SH-SY5Y (cell line): Measurements from ENCODE around the gene SLC25A6.

Experiments used
- GATA2 ChIP-seq: IDR thresholded peaks from 2 replicates; pipeline ENCODE4 v1.6.1; 2011; ENCODE audit warnings: mild to moderate bottlenecking, low read depth, low read length
- GATA3 ChIP-seq: IDR thresholded peaks from 2 replicates; pipeline ENCODE4 v1.6.1; 2011; ENCODE audit warnings: low read depth, mild to moderate bottlenecking, low read length, moderate library complexity

SLC25A6 gene

GRCh38 chrX:1398431-1399340 is 6.8 kb upstream of the SLC25A6 start:
- TF ChIP-seq GATA2: no peak

GRCh38 chrX:1397441-1398270 is 5.7 kb upstream of the SLC25A6 start:
- TF ChIP-seq GATA2: no peak
- TF ChIP-seq GATA3: no peak

GRCh38 chrX:1397001-1397400 is 5.1 kb upstream of the SLC25A6 start:
- no peak for TF ChIP-seq GATA3
- no peak for TF ChIP-seq GATA2

GRCh38 chrX:1395646-1396216 is 3.8 kb upstream of the SLC25A6 start:
- TF ChIP-seq GATA2 (no peak), GATA3 (no peak)

- TF ChIP-seq GATA3 (no peak), GATA2 (no peak)
Measured at GRCh38 chrX:1394731-1395501, 3.0 kb upstream of the SLC25A6 start.

- TF ChIP-seq GATA3: no peak
- TF ChIP-seq GATA2: no peak
Measured at GRCh38 chrX:1393871-1394615, 2.1 kb upstream of the SLC25A6 start.

GRCh38 chrX:1392376-1393068 is 609 bp upstream of the SLC25A6 start:
- no peak for TF ChIP-seq GATA2
- no peak for TF ChIP-seq GATA3

- TF ChIP-seq GATA3 (no peak), GATA2 (no peak)
Measured at GRCh38 chrX:1391370-1391706, 575 bp downstream of the SLC25A6 start.

- no peak for TF ChIP-seq GATA2
- no peak for TF ChIP-seq GATA3
Measured at GRCh38 chrX:1390621-1391369, 1.1 kb downstream of the SLC25A6 start.

GRCh38 chrX:1389993-1390285 is 2.0 kb downstream of the SLC25A6 start:
- TF ChIP-seq GATA2 (no peak), GATA3 (no peak)

GRCh38 chrX:1389181-1389992 is 2.5 kb downstream of the SLC25A6 start:
- TF ChIP-seq GATA3 (no peak), GATA2 (no peak)

- TF ChIP-seq GATA3 (no peak), GATA2 (no peak)
Measured at GRCh38 chrX:1388651-1389050, 3.3 kb downstream of the SLC25A6 start.

- TF ChIP-seq GATA3 (no peak), GATA2 (no peak)
Measured at GRCh38 chrX:1387141-1387776, 4.7 kb downstream of the SLC25A6 start.
